ENCODE measurements around the gene PLCXD3.

DNA sequence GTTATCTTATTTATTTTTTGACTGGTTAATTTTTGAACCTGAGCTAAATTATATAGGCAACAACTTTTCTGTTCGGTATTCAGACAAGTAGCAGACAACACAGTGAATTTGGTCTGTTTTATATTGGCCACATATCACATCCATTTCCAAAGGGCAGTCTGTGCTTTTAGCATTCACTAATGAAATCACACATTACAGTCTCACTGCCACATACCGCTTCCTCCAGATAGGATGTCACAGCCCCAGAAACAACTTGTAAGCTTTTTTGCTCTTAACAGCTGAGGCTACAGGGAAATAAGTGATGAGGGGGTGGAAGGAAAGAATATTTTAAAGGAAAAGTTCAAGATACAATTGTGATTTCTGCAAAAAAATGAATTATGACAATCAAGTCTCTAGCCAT, 140.6 kb downstream of the PLCXD3 start:
- TF ChIP-seq SIN3A (IDR thresholded peaks at IDR 0.05; ENCODE audit: borderline replicate concordance, low read depth, low read length), result no peak
- TF ChIP-seq CTCF (IDR thresholded peaks at IDR 0.05), result no peak

All from SK-N-SH (cell line).